ENCODE results near the gene TEX13D.

The TEX13D gene

GRCh38 chrX:124373348-124373747 is 40.9 kb downstream of the TEX13D start:
- DNase-seq (ENCODE audit: low read depth) = no peak
- no peak overlapping the region for H3K4me3 ChIP-seq (ENCODE audit: low read depth, low read length)
- no peak for TF ChIP-seq CTCF (IDR thresholded peaks at IDR 0.05; ENCODE audit: low read depth, low read length, missing control alignments)

- no peak overlapping the region for H3K4me3 ChIP-seq (ENCODE audit: low read depth, low read length)
- no peak for DNase-seq (ENCODE audit: low read depth)
- no peak for TF ChIP-seq CTCF (IDR thresholded peaks at IDR 0.05; ENCODE audit: low read depth, low read length, missing control alignments)
These were observed 46.2 kb downstream of the TEX13D start for GRCh38 chrX:124378643-124379042.

GRCh38 chrX:124383354-124383753 is 50.9 kb downstream of the TEX13D start:
- H3K4me3 ChIP-seq (ENCODE audit: low read depth, low read length) = no peak overlapping the region
- TF ChIP-seq CTCF (IDR thresholded peaks at IDR 0.05; ENCODE audit: low read depth, low read length, missing control alignments) = no peak
- no peak for DNase-seq (ENCODE audit: low read depth)

- no peak for DNase-seq (ENCODE audit: low read depth)
- TF ChIP-seq CTCF (IDR thresholded peaks at IDR 0.05; ENCODE audit: low read depth, low read length, missing control alignments) = no peak
- no peak overlapping the region for H3K4me3 ChIP-seq (ENCODE audit: low read depth, low read length)
These were observed 53.9 kb downstream of the TEX13D start for GRCh38 chrX:124386401-124386800.
